Activated naive CD4-positive, alpha-beta T cell treated with anti-CD3 and anti-CD28 coated beads, Interleukin-2, amount 50 U/mL, for 72 hours (primary cell): ENCODE results near the gene CACNA2D2. TPM values are rescaled to one million over a fixed set of nuclear protein-coding genes. Genes with fewer than 3 reads are reported as not detected.

Source experiments
- ATAC-seq, 2 donors: fragments of 150-1000 bp; cut with Tn5 transposase; 2 replicates each; pipeline ENCODE4 v1.10.0; 2021; ENCODE audit warnings: mild to moderate bottlenecking in 2 of 2, moderate library complexity in 2 of 2
- DNase-seq, 2 donors: peaks; one replicate each; pipeline ENCODE4 v3.0.0; 2021 to 2022; ENCODE audit warnings: low spot score in 2 of 2
- H3K27ac Mint-ChIP-seq, 2 donors: one replicate each; pipeline ENCODE4 v1.8.0; 2022; ENCODE audit warnings: mild to moderate bottlenecking in 2 of 2, mixed read lengths in 2 of 2
- H3K36me3 Mint-ChIP-seq, 2 donors: one replicate each; pipeline ENCODE4 v1.8.0; 2022; ENCODE audit warnings: mixed read lengths in 2 of 2
- H3K9me3 Mint-ChIP-seq, 2 donors: one replicate each; pipeline ENCODE4 v1.8.0; 2022; ENCODE audit warnings: mixed read lengths in 2 of 2
- total RNA-seq, 2 donors: library from RNA; stranded (reverse); gene quantifications; one replicate each; pipeline ENCODE4 v1.2.3, GENCODE V29; 2022

CACNA2D2 gene
- total RNA-seq, 2 donors from 2014 or later: 2.4 to 3.0 TPM

DNA sequence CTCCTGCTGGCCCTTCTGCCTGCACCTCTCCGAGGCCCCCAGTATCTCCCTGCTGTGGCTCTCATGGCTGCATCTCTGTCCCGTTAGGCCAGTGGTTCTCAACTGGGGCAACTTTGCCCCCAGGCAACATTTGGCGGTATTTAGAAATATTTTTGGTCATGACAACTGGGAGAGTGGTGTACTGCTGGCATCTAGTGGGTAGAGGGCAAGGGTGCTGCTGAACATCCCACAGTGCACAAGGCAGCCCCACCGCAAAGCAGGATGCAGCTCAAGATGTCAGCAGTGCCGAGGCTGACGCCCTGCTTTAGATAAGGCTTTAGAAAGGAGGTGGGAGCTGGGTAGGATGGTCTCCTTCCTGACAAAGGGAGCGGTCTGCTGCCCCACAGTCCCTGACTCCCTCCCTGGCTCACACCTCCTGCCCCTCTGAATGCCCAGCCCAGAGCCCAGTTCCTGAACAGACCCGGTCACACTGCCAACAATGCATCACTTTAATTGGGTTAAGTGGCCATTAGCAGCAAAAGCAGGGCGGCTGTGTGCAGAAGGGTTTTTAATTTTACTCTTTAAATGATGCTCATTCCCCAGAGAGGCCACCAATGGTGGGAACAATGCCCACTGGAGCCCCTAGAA lies 75.3 kb downstream of the CACNA2D2 start:
- no peaks in the 10 kb centered on the region for H3K36me3 Mint-ChIP-seq

DNA sequence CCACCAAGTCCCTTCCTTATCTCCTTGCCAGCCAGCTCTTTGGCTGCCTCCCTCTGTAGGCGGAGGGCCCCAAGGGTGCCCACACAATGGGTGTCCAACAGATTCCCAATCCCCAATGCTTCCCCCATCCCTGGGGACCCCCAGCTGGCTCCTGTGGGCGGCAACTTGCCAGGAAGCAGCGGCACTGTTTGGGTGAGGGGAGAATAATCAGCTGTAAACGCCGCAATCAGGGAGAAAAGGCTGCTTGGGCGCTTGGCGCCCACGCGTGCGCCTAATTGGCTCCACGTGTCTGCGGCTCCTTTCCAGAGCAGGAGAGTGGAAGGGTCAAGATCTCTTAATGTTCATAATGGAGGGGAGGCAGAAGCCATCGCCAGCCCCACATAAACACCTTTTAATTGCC lies 76.2 kb downstream of the CACNA2D2 start:
- Mint-ChIP-seq H3K9me3 (no peaks in the 10 kb centered on the region), H3K27ac (no peak overlapping the region), H3K36me3 (no peaks in the 10 kb centered on the region)
- no peak for ATAC-seq
- DNase-seq: no peak

More for the DNA sequence above, 75.3 kb downstream of the CACNA2D2 start:
- Mint-ChIP-seq H3K9me3 (no peaks in the 10 kb centered on the region), H3K27ac (no peak overlapping the region)
- DNase-seq (no peak), ATAC-seq (no peak)

DNA sequence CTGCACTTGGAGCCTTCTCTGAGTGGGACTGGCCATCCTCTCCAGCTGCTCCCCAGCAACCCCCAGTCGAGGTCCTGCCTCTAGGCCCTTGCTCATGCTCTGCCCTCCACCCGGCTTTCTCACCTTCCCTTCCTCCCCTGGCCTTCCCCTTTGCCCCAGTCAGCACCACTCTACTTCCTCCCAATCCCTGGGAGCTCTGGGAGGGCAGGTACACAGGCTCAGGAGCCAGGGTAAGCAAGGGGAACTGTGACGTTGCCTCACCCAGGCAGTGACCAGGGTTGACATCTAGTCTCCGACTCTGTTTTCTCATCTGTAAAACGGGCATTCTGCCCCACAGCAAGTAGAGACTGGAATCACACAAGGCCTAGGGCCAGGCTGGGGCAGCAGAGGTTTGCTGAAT lies 77.5 kb downstream of the CACNA2D2 start:
- Mint-ChIP-seq H3K9me3 (no peaks in the 10 kb centered on the region), H3K27ac (no peak overlapping the region), H3K36me3 (no peaks in the 10 kb centered on the region)
- DNase-seq (no peak), ATAC-seq (no peak)

DNA sequence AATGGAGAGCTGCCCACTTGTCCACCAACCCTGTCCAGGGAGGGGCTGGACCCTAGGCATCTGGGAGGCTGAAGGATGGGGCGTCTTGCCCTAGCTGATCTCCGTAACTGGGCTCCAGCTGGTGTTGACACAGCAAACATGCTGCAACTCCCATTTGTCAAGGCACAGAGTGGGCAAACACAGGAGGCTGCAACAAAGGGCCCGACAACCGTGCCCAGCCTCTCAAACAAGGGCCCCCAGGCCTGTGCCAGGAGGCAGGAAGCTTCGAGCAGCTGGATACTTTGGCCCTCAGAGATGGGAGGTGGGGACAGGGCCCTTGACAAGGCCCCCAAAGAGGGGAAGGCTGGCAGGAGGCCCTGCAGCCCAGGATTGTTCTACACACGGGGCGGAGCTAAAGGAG lies 79.9 kb downstream of the CACNA2D2 start:
- DNase-seq: no peak
- H3K36me3 Mint-ChIP-seq: no peaks in the 10 kb centered on the region
- no peak for ATAC-seq
- peak overlapping the region in 1 of 2 donors; percentile 56 for H3K27ac Mint-ChIP-seq
- H3K9me3 Mint-ChIP-seq: no peaks in the 10 kb centered on the region

DNA sequence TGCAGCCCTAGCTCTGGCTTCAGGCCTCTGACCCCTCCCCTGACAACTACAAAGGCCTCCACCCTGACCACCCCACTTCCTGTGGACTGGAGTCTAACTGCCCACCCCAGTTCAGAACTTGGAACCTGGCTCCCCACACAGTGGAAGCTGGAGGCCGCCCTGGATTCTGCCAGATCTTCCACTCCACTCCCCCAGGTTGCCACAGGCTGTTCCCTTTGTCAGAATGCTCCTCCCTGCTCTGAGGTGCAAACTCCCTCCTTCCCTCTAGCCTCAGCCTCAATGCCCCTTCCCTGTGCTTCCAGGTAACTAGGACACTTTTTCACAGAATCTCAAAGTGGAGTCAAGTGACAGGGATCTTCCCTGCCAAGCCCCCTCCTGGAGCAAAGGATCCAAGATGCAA lies 81.3 kb downstream of the CACNA2D2 start:
- ATAC-seq: no peak
- DNase-seq: no peak
- no peak overlapping the region for H3K27ac Mint-ChIP-seq
- no peaks in the 10 kb centered on the region for H3K36me3 Mint-ChIP-seq
- H3K9me3 Mint-ChIP-seq: no peaks in the 10 kb centered on the region

DNA sequence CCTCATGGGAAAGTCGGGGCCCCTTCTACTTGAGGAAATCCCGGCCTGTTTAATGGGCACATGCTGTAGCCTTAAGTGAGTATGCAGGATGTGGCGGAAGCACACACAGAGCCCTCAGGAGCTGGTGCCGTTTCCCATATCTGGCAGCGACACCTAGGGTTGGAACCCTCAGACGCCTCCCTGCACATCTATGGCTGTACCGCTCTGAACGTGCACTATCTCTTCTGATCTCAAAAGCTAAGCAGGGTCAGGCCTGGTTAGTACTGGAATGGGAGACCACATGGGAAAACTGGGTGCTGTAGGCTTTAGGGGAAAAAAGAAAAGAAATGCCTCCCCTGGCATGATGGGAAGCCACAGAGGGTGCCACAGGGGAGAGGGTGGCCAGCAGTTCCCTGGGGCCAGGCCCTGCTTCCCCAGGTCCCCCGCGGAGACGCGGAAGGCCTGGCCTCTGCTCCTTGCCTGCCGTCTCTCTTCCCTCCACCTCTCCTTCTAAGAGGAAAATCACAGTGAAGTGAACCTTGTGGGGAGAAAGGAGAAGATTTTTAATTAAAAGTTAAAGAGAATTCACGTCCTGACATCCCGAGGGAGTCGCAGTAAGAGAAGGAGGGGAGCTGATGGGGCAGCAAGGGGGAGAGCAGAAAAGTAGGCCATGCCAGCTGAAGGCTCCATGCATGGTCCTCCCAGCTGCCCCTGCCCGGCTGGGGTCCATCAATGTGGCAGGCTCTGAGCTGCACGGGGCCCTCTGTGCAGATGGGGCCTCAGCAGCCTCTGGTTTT lies 83.7 kb downstream of the CACNA2D2 start:
- ATAC-seq: no peak
- Mint-ChIP-seq H3K9me3 (no peaks in the 10 kb centered on the region), H3K36me3 (no peaks in the 10 kb centered on the region), H3K27ac (no peak overlapping the region)
- DNase-seq: no peak

DNA sequence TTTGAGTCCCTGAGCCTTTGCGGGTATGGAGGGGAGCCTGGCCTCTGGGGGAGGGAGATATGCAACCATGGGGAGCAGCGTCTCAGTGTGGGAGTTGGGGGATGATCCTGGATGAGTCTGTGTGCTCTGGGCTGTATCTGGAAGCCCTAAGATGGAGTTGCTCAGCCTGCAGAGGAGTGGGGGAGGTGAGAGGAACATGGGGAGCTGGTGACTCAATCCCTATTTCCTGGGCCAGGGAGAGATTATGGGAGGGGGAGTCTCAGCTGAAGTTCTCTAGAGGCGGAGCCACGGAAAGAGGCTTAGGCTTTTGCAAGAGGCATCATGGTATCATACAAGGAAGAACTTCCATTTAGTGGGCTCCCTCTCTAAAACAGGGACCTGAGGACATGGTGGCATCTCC lies 84.6 kb downstream of the CACNA2D2 start:
- no peak for DNase-seq
- Mint-ChIP-seq H3K27ac (peak overlapping the region in 1 of 2 donors; percentile 61), H3K9me3 (no peaks in the 10 kb centered on the region), H3K36me3 (no peaks in the 10 kb centered on the region)
- ATAC-seq: no peak

DNA sequence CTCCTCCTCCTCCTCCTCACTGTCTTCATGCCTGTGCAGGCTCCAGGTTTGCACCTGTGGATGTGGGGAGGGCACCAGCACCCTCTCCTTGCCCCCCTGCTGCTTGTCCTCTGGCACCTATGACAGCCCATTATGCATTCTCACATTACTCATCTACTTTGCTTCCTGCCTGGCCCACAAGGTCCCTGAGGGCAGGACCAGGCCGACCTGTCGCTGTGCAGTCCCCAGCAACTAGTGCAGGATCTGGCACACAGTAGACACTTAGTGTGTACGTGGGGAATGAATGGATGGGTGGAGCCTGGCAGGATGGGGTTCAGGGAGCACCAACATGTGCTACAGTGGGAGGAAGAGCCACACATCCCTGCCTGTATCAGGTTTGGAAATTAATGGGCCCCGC lies 85.8 kb downstream of the CACNA2D2 start:
- H3K36me3 Mint-ChIP-seq: no peaks in the 10 kb centered on the region
- ATAC-seq: no peak

DNA sequence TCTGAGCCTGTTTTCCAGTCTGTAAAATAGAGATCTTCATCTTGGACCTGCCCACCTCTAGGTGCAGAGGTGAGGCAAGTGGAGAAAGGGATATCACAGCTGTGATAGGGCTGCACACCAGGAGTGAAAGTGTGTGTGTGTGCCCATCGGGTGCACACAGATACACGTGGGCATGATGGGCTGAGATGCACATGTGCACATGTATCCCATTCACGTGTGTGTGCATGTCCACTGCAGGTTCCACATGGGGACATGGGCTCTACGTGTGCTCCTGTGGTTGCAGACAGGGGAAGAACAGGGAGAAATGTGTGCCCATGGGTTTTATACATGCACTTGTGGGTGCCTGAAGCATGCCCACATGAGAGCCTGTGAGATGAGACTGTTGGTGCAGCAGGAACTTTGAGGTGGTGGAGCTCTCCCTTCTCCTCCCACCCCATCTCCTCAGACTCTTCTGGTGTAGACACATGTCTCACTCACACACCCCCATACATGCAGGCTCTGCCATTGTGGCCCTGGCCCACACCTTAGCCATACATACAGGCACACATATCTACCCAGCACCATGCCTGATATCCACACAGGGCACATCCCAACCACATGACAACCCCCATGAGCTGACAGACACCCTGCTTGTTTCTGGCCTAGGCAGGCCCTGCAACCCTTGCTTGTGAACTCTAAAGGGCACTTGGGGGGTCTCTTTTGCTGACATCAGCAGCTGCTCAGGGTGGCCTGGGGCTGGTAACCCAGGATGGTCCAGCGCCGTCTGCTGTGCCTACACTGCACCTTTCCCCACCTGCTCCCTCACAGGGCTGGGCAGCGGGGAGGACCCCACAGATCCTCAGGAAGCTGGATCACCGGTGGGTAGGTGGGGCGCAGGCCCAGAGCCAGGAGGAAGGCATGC lies 86.4 kb downstream of the CACNA2D2 start:
- Mint-ChIP-seq H3K36me3 (no peaks in the 10 kb centered on the region), H3K9me3 (no peaks in the 10 kb centered on the region), H3K27ac (no peak overlapping the region)
- ATAC-seq: no peak
- no peak for DNase-seq

More for the DNA sequence above, 85.8 kb downstream of the CACNA2D2 start:
- Mint-ChIP-seq H3K9me3 (no peaks in the 10 kb centered on the region), H3K27ac (no peak overlapping the region)
- DNase-seq: no peak

DNA sequence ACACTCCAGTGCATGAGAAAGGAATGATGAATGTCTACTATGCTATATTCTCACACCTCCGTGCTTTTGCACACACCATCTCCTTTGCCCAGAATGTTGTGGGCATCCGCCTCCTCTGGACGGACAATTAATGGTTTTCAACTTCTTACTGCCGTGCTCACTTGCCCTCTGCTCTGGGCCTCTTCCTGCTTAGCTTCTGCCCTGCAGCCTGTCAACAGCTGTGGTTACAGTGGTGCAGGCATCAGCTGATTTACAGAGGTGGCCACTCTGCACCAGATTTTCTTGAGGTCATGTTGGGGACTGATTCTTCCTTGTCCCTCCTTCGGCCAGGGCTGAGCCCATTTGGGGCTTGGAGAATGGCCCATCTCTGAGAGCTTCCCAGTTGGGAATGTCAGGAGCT lies 87.6 kb downstream of the CACNA2D2 start:
- no peaks in the 10 kb centered on the region for H3K9me3 Mint-ChIP-seq
- H3K36me3 Mint-ChIP-seq: no peaks in the 10 kb centered on the region
- DNase-seq (no peak), ATAC-seq (no peak)
- no peak overlapping the region for H3K27ac Mint-ChIP-seq

DNA sequence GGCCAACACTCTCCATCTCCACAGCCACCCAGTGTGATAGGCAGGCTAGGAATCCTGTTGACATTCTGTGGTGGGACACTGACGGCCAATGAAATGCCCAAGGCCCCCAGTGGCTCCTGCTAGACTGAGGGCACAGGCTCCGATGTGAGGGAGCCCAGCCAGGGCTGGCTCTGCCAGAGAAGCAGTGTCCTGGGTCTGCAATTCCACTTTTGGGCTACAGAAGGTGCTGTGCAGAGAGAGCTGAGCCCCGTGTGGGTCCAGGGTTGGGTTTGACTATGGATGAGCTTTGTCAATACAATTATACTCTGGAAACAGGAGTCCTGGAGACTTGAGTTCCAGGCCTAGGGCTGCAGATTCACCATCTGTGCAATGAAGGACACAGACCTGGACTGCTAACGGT lies 88.4 kb downstream of the CACNA2D2 start:
- ATAC-seq: no peak
- Mint-ChIP-seq H3K9me3 (no peaks in the 10 kb centered on the region), H3K36me3 (no peaks in the 10 kb centered on the region), H3K27ac (no peak overlapping the region)
- no peak for DNase-seq

DNA sequence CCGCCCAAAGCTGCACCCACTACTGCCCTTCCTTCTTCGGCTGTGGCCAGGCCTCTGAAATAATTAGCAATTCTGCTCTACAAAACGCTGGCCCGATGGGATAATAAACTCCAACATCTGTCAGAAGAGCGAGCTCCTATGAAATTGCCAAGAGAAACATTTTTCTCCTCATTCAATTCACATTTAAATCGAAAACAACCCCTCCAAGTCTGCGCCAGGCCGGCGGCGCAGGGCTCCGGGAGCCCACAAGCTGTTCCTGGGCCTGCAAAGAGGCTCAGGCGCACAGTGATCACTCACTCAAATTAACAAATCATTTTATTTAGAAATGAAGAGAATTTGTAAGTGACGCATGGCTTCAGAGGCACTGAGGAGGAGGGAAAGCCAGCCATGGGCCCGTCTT lies 88.8 kb downstream of the CACNA2D2 start:
- Mint-ChIP-seq H3K27ac (no peak overlapping the region), H3K36me3 (no peaks in the 10 kb centered on the region), H3K9me3 (no peaks in the 10 kb centered on the region)
- DNase-seq: no peak
- ATAC-seq: no peak

DNA sequence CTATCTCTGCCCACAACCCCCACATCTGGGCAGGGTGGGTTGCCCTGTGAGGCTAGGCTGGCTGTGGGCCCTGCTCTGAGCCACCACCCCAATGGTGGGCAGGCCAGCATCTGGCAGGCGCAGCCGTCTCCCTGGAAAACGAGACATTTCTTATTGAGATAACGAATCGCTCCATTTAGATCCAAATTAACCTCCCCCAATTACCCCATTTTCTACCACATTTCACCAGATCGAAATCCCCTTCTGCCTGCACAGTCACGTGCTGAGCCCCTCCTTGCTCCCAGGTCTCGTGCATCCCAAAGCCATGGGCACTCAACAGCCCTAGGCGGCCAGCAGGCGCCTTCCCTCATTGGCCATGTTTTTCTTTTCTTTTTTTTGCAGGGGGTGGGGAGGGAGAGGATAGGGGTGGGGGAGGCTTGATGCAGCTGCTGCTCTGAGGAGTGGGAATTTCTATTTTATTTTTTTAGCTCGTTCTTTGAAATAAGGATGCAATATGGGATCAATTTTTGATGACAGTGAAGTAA lies 91.1 kb downstream of the CACNA2D2 start:
- H3K27ac Mint-ChIP-seq: no peak overlapping the region
- H3K9me3 Mint-ChIP-seq: no peaks in the 10 kb centered on the region
- DNase-seq (no peak), ATAC-seq (no peak)
- H3K36me3 Mint-ChIP-seq: no peaks in the 10 kb centered on the region

DNA sequence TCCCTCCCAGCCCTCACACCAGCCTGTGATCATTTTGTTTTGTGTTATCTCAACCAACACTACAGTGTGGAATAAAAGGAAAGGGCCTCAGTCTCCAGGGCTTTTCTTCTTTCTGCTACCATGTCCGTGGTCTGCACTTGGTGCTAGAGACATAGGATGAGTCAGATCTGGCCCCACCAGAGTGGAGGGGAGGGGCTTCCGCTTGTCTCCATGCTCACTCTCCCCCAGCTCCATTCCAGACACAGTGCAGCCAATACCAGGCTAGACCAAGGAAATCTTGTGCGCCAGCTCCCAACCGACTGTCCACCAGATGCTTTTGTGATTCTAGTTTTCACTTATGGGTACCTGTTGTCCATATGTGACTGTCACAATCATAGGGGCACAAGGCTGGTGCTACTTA lies 92.2 kb downstream of the CACNA2D2 start:
- ATAC-seq (no peak), DNase-seq (no peak)
- Mint-ChIP-seq H3K27ac (no peak overlapping the region), H3K9me3 (peaks cover 0 to 5% of the 10 kb centered on the region in 2 donors), H3K36me3 (no peaks in the 10 kb centered on the region)

DNA sequence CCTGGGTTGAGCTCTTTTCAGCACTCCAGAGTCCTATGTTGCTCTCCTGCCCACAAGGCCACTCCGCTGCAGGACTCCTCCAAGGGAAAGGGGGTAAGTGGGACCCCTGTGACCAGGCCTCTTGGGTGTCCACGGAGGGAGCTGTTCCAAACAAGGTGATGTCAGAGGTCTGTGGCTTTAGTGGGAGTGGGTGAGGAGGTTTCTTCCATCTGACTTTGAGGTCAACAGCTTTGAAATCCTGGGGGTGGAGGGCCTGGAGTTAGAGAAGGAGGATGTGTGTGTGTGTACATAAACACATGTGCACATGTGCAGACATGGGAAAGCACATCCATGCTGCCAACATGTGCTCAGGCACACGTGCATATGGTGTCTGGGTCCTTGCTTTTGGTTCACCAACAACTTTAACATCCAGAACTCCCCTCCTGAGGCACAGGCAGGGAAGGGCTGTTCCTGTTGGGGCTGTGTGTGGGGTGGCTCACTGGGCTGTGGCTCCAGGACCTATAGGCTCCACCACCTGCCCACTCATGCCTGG lies 92.8 kb downstream of the CACNA2D2 start:
- H3K27ac Mint-ChIP-seq: no peak overlapping the region

DNA sequence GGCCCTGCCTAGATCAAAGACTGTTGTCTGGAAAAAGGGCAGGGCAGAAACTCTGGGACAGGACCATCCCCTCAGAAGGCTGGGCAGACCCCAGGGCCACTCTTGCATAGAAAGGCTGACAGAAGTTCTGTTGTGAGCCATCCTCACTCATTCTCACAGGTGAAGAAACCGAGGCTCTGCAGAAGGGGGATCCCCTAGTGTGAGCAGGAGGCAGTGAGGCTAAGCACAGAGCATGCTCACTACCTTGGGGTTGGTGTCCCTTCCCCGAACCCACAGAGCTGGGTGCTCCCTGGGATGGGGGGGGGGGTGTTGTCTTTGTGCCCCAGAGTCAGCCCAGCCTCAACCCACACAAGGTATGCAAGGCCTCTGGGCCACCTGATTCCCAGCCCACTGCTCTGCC lies 93.2 kb downstream of the CACNA2D2 start:
- no peak for DNase-seq
- Mint-ChIP-seq H3K36me3 (no peaks in the 10 kb centered on the region), H3K9me3 (peaks cover 0 to 5% of the 10 kb centered on the region in 2 donors), H3K27ac (no peak overlapping the region)
- ATAC-seq: peak; percentile 48 to 56

More for the DNA sequence above, 92.8 kb downstream of the CACNA2D2 start:
- no peaks in the 10 kb centered on the region for H3K36me3 Mint-ChIP-seq
- peaks cover 0 to 5% of the 10 kb centered on the region in 2 donors for H3K9me3 Mint-ChIP-seq
- DNase-seq: no peak
- peak in 1 of 2 donors; percentile 9 for ATAC-seq
